Measurements from ENCODE around the gene HOXC12.

DNA sequence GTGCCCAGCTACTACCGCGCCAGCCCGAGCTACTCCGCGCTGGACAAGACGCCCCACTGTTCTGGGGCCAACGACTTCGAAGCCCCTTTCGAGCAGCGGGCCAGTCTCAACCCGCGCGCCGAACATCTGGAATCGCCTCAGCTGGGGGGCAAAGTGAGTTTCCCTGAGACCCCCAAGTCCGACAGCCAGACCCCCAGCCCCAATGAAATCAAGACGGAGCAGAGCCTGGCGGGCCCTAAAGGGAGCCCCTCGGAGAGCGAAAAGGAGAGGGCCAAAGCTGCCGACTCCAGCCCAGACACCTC is 30.9 kb downstream of the HOXC12 start:
- TF ChIP-seq CTCF (IDR thresholded peaks at IDR 0.05) (no peak), POLR2A (IDR thresholded peaks at IDR 0.05) (no peak)
